ENCODE measurements around the gene RTP2. TPM values are rescaled to one million over a fixed set of nuclear protein-coding genes. Genes with fewer than 3 reads are reported as not detected.

Gene RTP2
- total RNA-seq, 2 experiments from 2014 or later = not detected

- CTCF ChIA-PET = no interaction called here
Measured at GRCh38 chr3:187725224-187725623, 22.9 kb upstream of the RTP2 start.

GRCh38 chr3:187722206-187722612, 19.9 kb upstream of the RTP2 start:
- ChIA-PET POLR2A (no interaction called here), CTCF (interaction anchor here (1.1 kb wide), 1 partner anchor 18 kb away, joined by 4 read pairs; no protein-coding TSS in a partner anchor)

More at GRCh38 chr3:187725224-187725623, 22.9 kb upstream of the RTP2 start:
- POLR2A ChIA-PET = no interaction called here

GRCh38 chr3:187721055-187721454, 18.7 kb upstream of the RTP2 start:
- CTCF ChIA-PET = no interaction called here
- POLR2A ChIA-PET = no interaction called here

- ChIA-PET CTCF (interaction anchor here (1.1 kb wide), 1 partner anchor 19 kb away, joined by 3 read pairs; no protein-coding TSS in a partner anchor), POLR2A (no interaction called here)
Measured at GRCh38 chr3:187720337-187720670, 17.9 kb upstream of the RTP2 start.

- POLR2A ChIA-PET = no interaction called here
- CTCF ChIA-PET = interaction anchor here (1.1 kb wide), 1 partner anchor 20 kb away, joined by 3 read pairs; no protein-coding TSS in a partner anchor
Measured at GRCh38 chr3:187719628-187720336, 17.4 kb upstream of the RTP2 start.

GRCh38 chr3:187718802-187719201, 16.4 kb upstream of the RTP2 start:
- ChIA-PET POLR2A (no interaction called here), CTCF (interaction anchor here (1.7 to 7.8 kb wide), 2 partner anchors 103 to 401 kb away, joined by 4 to 40 read pairs; no protein-coding TSS in a partner anchor)

- ChIA-PET POLR2A (no interaction called here), CTCF (interaction anchor here (1.7 to 7.8 kb wide), 2 partner anchors 102 to 400 kb away, joined by 4 to 40 read pairs; no protein-coding TSS in a partner anchor)
Measured at GRCh38 chr3:187717572-187717971, 15.2 kb upstream of the RTP2 start.

GRCh38 chr3:187714404-187714979, 12.1 kb upstream of the RTP2 start:
- CTCF ChIA-PET = interaction anchor here (0.7 to 7.8 kb wide), 5 partner anchors 35 to 1037 kb away, joined by 3 to 40 read pairs (median 8); no protein-coding TSS in a partner anchor
- POLR2A ChIA-PET = no interaction called here

GRCh38 chr3:187713504-187713903, 11.1 kb upstream of the RTP2 start:
- POLR2A ChIA-PET = no interaction called here
- CTCF ChIA-PET = interaction anchor here (1.4 to 7.8 kb wide), 4 partner anchors 13 to 395 kb away, joined by 3 to 40 read pairs (median 12); no protein-coding TSS in a partner anchor

- CTCF ChIA-PET = interaction anchor here (0.8 to 1.3 kb wide), 3 partner anchors 29 to 489 kb away, joined by 3 to 5 read pairs (median 3); no protein-coding TSS in a partner anchor
- POLR2A ChIA-PET = no interaction called here
Measured at GRCh38 chr3:187709155-187709554, 6.8 kb upstream of the RTP2 start.

GRCh38 chr3:187708696-187709095, 6.3 kb upstream of the RTP2 start:
- CTCF ChIA-PET = interaction anchor here (1.1 kb wide), 1 partner anchor 29 kb away, joined by 3 read pairs; no protein-coding TSS in a partner anchor

GRCh38 chr3:187706971-187707370, 4.6 kb upstream of the RTP2 start:
- CTCF ChIA-PET = no interaction called here
- POLR2A ChIA-PET = no interaction called here

More at GRCh38 chr3:187708696-187709095, 6.3 kb upstream of the RTP2 start:
- POLR2A ChIA-PET = no interaction called here

GRCh38 chr3:187705164-187705563, 2.8 kb upstream of the RTP2 start:
- CTCF ChIA-PET = interaction anchor here (1.4 kb wide), 1 partner anchor 26 kb away, joined by 5 read pairs; no protein-coding TSS in a partner anchor
- POLR2A ChIA-PET = no interaction called here

GRCh38 chr3:187700249-187700648, 2.1 kb downstream of the RTP2 start:
- ChIA-PET CTCF (interaction anchor here (0.7 to 1.7 kb wide), 2 partner anchors 13 to 16 kb away, joined by 3 to 4 read pairs; no protein-coding TSS in a partner anchor), POLR2A (no interaction called here)

GRCh38 chr3:187698499-187699399, 3.6 kb downstream of the RTP2 start:
- CTCF ChIA-PET = interaction anchor here (0.5 kb wide), 2 partner anchors 371 to 533 kb away, joined by 3 read pairs; no protein-coding TSS in a partner anchor
- POLR2A ChIA-PET = no interaction called here

- ChIA-PET CTCF (no interaction called here), POLR2A (no interaction called here)
Measured at GRCh38 chr3:187696021-187696420, 6.3 kb downstream of the RTP2 start.

- POLR2A ChIA-PET = no interaction called here
- CTCF ChIA-PET = no interaction called here
Measured at GRCh38 chr3:187695449-187695848, 6.9 kb downstream of the RTP2 start.

GRCh38 chr3:187694801-187695200, 7.6 kb downstream of the RTP2 start:
- POLR2A ChIA-PET = no interaction called here

GRCh38 chr3:187693431-187693830, 8.9 kb downstream of the RTP2 start:
- ChIA-PET CTCF (interaction anchor here (1.1 kb wide), 1 partner anchor 14 kb away, joined by 4 read pairs; no protein-coding TSS in a partner anchor), POLR2A (no interaction called here)

More at GRCh38 chr3:187694801-187695200, 7.6 kb downstream of the RTP2 start:
- CTCF ChIA-PET = no interaction called here

- POLR2A ChIA-PET = no interaction called here
Measured at GRCh38 chr3:187689984-187690383, 12.4 kb downstream of the RTP2 start.

More at GRCh38 chr3:187689984-187690383, 12.4 kb downstream of the RTP2 start:
- CTCF ChIA-PET = interaction anchor here (1.0 kb wide), 1 partner anchor 26 kb away, joined by 3 read pairs; no protein-coding TSS in a partner anchor

Data from activated CD8-positive, alpha-beta memory T cell treated with anti-CD3 and anti-CD28 coated beads for 36 hours (primary cell).